Measurements from ENCODE around the gene APOB.

DNA sequence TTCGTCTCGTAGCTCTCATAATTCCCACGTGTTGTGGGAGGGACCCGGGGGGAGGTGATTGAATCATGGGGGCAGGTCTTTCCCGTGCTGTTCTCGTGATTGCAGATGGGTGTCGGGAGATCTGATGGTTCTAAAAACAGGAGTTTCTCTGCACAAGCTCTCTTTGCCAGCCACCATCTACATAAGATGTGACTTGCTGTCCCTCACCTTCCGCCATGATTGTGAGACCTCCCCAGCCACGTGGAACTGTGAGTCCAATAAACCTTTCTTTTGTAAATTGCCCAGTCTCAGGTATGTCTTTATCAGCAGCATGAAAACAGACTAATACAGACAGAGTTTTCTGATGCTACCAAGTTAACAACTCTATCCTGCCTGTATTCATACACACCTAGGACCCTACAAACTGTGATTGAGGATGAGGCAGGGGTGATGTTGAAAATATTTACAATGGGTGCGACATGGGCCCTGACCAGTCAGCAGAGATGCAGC, 3.9 kb downstream of the APOB start:
- TF ChIP-seq, protein P1, sequence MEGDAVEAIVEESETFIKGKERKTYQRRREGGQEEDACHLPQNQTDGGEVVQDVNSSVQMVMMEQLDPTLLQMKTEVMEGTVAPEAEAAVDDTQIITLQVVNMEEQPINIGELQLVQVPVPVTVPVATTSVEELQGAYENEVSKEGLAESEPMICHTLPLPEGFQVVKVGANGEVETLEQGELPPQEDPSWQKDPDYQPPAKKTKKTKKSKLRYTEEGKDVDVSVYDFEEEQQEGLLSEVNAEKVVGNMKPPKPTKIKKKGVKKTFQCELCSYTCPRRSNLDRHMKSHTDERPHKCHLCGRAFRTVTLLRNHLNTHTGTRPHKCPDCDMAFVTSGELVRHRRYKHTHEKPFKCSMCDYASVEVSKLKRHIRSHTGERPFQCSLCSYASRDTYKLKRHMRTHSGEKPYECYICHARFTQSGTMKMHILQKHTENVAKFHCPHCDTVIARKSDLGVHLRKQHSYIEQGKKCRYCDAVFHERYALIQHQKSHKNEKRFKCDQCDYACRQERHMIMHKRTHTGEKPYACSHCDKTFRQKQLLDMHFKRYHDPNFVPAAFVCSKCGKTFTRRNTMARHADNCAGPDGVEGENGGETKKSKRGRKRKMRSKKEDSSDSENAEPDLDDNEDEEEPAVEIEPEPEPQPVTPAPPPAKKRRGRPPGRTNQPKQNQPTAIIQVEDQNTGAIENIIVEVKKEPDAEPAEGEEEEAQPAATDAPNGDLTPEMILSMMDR (conservative IDR thresholded peaks at IDR 0.05), result no peak
- no peak for TF ChIP-seq ZFX (IDR thresholded peaks at IDR 0.05)

Measured in C4-2B (cell line).